GM21786 (cell line): ENCODE measurements around the gene JUN.
"Not testable (repeated sequence)": the region's sequence is repeated elsewhere in the genome, so short reads cannot be mapped to it uniquely, and the experiment has no call there.

Experiments
- ATAC-seq: cut with Tn5 transposase; IDR thresholded peaks from one replicate; pipeline ENCODE4 v1.9.1; 2021; ENCODE audit not compliant: unreplicated experiment

Gene JUN

DNA sequence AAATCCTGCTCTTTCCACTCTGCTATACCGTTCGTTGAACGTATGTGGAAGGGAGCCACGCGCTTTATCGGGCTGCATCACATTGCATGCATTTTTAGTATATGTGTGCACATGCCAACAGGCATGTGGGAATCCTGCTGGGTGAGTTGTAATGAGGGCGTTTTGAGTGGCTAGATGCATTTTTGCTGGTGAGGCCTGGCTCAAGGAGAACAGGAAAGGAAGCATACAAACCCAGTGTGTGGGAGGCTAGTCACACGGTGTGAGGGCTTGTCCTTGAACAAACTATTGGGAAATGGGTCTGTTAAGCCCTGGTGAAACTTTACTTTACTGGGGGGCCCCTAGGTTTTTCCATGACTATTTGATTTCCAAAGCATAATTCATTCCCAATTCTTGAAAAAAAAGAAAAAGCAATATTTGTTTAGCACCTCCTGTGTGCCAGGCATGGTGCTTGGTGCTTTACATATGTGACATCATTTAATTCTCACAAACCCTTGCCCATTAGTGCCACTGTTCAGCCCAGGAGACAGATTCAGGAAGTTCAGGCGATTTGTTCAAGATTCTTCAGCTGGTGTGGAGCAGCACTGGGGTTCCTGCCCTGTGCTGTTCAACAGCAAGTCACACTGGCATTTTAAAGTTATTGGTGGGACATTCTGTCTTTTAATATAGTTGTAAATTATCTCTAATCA lies 25.6 kb upstream of the JUN start:
- ATAC-seq = no peak

DNA sequence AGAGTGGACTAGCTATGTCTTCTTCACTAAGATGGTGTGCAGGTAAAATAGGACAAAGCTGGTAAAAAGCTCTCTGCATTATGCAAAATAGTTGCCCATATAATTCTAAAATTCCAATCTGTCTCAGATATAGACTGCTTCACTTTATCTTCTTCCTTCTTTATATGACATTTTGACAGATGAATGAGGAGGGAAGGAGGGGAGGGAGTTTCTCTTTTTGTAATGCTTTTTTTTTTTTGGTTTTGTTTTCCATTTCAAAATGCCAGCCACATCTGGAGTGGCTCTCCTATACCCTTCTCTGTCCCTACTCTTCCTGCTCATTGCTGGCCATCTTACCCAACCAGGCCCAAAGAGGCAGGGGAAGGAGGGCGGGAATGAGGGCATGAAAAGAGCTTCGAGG lies 24.2 kb upstream of the JUN start:
- ATAC-seq = no peak

DNA sequence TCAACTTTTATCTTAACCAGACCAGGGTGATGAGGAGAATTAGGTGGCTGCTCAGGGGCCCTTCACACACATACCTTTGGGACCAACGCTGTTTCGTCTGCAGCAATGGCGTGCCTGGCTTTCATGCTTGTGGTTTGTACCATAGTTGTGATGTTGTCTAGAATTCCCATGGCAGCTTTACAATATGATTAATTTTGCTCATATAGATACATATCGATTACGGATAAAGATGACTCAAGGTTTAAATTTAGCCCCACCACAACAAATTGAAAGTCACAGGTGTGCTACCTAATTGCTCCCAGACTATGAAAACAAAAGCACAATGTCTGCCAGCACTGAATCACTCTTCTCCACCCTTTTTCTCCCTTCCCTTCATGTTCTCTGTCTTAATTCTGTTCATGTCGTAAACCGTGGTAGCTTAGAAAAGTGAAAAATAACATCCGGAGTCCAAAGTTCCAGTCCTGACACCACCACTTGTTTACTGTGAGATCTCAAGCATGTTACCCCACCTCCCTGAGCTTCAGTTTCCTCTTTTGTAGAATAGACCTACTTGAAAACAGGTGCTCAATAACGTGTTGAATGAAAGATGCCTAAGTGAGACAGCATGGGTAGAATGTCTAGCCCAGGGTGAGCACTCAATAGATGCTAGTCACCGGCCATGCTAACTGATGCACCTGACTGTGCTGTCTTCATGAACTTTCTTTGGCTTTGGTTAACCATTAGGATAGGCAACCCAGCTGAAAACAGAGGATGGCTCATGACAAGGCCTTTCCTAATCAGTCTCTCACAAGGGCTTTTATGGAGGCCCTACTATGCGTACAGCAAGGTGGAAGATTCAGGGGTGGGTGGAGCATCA lies 22.1 kb upstream of the JUN start:
- peak; percentile 70 for ATAC-seq

DNA sequence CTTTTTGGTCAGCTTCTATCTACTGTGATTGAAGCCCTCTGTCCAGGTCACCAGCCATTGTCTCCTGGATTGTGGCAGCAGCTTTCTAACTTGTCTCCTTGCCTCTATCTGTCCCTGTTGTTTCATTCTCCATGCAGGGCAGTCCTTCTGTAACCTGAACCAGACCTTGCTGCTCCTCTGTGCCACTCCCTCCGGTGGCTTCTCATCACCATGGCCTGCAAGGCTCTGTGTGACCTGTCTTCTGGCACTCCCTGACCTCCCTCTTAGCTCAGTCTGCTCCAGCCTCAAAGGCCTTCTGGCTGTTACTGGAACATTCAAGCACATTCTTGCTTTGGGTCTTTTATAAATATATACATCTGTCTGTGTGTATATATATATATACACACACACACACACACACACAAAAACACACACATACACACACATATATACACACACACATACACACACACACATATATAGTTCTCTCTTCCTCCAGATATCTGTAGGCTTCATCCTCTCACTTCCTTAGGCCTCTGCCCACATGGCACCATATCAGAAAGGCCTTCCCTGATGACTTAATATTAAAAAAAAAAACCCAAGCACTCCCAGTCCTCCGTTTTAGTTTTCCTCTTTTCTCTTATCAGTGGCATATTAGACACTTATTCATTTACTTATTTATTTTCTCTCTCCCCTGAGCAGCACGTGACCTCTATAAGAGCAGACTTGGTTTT lies 21.2 kb upstream of the JUN start:
- ATAC-seq = no peak

DNA sequence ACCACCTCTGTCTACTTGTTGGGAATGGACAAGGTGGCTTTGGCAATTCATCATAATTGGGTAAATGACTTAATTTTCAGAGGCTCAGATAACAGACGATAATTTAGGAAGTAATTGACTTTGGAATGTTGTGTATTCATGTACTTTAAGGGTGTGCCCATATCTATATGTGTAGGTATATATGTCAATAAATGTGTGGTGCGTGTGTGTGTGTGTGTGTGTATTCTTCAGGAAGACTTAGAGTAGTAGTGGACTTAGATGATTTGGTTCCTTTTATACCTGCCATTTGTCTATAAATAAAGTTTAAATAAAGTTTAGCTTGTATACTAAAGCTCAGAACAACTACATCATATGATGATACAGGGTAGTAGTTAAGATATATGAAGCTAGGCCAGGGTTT lies 20.0 kb upstream of the JUN start:
- ATAC-seq = no peak

DNA sequence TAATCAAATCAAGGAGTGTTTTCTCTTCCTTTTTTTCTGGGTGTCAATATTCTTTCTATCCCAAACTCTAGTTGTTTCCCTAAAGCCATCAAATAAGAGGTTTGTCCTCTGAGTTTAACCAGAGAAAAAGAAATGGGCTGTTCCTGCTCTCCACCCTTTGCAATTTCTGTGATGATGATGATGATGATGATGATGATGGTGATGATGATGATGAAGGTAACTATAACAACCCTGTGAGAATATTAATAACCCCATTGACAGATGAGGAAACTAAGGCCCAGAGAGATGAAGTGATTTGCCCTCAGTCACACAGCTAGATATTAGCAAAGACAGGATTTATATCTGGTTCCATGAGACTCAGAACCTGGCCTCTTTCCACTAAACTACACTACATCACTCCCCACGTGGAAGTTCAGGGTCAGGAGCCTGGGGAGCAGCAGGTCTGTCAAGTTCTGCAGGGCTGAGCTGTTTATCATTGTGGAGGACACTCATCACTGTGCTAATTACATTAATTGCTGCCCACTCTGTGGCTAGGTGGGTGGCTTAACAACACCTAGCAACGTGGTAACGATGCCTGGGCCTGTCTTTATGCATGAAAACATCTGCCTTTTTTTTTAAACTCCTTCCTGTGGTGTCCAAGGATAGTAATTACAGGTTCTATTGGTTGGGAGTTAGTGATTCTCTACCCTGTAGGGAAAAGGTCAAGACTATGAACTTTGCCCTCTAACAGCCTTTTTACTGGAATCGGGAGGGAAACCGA lies 19.0 kb upstream of the JUN start:
- no peak for ATAC-seq

DNA sequence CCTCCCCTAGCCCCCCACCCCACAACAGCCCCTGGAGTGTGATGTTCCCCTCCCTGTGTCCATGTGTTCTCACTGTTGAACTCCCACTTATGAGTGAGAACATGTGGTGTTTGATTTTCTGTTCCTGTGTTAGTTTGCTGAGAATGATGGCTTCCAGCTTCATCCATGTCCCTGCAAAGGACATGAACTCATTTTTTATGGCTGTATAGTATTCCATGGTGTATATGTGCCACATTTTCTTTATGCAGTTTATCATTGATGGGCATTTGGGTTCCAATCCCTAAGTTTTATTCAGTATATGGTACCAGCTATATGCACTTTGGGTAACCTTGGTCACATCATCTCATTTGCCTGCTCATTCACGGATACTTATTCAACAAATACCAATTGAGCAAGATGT lies 17.4 kb upstream of the JUN start:
- not testable (repeated sequence) for ATAC-seq

DNA sequence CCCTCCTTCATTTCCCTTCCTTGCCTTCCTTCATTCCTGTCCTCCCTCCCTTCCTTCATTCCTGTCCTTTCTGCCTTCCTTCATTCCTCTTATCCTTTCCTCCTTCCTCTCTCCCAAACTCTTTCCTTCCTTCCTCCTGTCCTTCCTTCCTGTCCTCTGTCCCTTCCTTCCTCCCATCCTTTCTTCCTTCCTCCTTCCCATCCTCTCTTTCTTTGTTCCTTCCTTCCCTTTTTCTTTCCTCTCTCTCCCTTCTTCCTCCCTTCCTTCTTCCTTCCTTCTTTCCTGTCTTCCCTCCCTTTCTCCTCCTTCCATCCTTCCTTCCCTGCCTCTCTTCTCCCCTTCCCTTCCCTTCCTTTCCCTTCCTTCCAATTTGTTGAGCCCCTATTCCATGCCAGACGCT lies 15.8 kb upstream of the JUN start:
- ATAC-seq = no peak

DNA sequence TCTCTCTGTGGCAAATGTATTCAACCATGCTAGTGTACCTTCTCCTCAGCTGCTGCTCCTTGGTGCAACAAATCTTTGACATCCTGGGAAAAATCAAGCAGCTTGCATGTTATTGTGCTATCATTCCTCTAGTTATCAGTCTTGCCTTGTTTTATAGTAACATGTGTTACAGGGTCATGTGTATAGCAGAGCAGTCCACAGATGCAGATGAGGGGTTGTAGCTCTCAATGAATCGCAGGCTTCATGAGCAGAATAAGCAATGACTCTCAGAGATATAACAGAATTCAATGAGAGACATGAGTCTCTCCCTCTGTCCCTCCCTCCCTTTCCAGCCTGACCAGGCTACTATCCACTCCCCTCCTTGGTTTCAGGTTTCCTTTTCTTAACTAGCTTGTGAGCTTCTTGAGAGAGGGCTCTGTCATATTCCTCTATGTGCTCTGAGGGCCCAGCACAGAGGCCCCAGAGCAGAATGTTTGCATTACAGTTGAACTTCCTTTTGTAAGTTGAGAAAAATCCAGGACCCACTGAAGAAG lies 15.1 kb upstream of the JUN start:
- ATAC-seq = no peak

DNA sequence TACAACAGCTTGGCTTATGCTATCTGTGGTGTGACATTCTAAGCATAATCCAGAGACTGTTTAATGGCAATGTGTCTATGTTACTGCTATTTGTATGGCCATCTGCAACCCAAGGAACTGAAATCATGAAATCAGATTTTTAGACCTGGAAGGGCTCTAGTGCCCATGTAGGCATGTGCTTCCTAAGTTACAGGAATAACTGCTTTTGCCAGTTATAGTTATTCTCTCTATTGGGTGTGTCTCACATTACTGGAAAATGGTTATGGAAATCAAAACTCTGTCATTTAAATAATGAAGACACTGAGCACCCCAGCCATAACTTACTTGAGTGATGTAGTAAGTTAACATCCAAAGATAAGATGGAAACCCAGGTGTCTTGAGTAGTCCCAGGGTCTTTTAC lies 12.6 kb upstream of the JUN start:
- ATAC-seq = no peak

DNA sequence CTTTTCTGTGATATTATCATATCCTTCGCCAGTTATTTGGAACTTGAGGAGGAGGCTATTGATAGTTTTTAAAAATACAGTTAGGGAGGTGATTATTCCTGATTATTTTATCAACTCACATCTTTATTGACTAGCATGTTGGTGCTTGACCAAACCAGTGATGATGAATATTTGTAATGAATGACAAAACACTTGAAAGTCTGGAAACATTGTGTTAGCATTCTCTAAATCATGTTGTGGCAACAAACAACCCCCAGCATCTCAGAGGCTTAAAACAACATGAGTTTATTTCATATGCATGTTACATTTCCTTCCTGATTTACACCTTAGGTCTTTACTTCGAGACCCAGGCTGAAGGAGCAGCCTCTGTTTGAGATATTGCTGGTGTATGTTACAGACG lies 10.7 kb upstream of the JUN start:
- ATAC-seq = no peak

DNA sequence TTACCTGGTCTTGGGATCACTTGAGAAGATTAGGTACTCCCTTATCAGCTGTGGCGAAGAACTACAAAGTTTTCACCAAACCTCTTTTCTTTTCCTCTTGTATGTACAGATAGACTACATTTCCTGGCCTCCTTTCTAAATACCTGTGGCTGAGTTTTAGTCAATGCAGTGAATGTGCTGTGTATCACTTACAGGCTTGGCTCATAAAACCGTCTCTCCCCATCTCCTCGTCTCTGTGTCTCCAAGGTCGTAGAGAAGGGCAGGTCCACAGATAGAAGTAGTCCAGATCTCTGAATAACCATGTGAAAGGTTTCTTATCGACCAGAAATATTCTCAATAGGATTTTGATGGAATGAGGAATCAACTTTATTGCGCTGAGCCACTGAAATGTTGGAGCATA lies 9.0 kb upstream of the JUN start:
- no peak for ATAC-seq

DNA sequence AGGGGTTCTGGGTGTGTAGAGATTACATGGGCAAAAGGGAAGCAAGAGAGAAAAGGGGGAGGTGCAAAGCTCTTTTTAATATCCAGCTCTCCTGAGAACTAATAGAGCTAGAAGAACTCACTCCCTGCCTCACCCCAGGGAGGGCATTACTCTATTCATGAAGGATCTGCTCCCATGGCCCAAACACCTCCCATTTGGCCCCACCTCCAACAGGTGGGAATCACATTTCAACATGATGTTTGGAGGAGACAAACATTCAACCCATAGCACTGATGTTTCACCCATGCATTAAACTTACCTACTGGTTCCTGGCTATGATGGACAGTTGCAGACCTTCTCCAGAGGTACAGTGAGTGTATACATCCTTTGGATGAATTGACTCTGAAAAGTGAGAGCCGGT lies 7.3 kb upstream of the JUN start:
- ATAC-seq = no peak

DNA sequence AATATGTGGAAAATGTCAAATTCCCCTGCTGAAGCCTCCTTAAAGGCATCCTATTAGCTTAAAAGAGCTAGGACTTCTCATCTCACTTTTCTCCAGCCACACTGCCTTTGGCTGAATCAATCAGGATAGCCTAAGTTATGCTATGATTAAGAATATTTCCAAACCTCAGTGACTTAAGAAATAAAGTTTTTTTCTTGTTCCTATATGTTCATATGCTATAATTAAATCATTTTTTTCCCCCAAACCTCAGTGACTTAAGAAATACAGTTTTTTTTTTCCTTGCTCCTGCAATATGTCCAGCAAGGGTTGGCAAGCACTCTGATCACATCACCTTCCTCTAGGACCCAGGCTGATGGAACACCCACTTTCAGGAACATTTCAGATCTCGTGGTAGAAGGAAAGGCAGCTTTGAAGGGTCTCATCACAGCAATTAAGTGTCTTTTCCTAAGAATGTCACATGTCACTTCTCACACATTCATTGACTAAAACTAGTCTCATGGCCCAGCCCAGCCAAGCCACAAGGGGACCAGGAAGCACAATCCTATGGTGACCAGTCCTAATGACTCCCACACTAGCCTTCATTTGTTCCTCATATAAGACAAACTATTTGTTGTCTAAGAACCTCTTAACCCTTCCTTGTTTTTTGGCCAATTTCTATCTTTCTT lies 6.3 kb upstream of the JUN start:
- no peak for ATAC-seq

DNA sequence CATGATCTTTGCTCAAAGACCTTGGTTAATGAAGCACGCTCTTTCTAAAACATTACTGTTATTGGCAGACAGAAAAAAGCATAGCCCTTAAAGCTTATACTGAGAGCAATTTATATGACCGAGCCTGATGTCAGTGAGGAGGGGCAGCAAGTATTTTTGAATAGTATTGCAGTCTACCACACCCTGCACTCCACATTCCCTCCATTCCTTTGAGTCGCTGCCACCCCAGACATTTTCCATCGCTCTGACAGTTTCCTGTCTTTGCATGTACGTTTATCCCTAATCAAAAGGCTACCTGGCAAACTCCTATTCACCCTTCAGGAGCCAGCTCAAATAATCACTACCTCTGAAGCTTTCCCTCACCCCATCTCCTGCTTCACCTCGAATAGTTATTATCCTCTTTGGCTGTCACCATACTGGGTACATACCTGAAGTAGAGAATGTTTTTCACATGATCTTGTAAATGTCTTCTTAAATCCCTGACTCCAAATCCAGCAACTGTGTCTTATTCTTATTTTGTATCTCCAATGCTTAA lies 5.5 kb upstream of the JUN start:
- no peak for ATAC-seq

DNA sequence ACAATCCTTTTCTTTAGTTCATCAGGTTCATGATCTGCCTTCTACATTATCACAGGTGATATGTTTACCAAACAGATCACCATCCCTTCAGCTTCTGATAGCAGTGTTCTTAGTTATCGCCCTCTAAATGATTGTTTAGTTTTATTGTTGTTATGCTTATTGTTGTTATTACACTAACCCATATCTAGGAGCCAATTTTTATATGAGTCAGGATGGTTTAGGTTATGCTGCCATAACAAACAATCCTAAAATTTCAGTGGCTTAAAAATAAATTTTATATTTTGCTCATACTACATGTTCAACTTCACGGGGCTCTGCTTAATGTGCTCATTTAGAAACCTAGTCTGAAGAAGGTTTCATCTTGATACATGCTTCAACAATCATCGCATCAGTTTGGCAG lies 4.4 kb upstream of the JUN start:
- ATAC-seq = no peak

DNA sequence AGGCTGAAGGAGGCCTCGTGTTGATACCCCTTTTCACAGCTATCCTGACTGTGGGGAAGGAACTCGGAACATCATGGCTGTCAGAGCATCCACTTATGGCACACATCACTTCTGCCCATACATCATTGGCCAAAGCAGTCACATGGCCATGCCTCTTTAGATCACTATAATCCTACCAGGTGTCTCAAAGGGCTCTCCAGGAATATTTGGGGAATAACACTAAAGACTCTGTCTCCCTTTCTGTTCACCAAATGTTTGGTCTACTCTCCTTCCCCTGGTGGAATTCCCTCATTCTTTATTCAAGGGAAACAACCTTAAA lies 3.0 kb upstream of the JUN start:
- ATAC-seq = no peak

DNA sequence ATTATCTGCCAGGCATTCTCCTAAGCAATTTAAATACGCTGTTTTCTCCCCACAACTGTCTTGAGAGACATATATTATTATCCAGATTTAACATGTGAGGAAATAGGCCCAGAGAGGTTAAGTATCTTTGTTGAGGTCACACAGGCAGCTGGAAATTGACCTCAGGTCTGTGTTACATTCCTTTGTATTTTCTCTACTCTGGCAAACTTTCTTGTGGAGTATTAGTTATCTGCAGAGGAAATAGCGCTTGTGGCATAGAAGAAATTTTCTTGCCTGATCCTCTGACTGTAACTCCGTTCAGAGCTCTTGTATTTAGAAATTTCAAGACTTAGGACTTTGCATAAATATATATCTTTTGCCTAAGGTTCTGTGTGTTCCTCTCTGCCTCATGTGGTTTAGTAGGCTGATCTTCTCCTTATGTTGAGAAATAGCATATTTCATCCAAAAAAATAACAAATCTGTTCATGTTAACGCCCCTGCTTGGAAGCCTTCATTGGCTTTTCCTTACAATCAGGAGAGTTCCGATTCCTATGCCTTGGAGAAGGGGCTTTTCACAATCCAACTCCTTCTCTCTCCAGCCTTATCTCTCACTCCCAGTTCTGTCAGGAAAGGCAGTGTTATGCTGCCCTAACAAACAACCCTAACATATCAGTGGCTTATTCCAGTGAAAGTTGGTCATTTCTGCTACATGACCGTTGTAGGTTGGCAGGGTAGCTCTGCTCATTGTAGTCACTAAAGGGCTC lies 2.5 kb upstream of the JUN start:
- ATAC-seq = no peak

DNA sequence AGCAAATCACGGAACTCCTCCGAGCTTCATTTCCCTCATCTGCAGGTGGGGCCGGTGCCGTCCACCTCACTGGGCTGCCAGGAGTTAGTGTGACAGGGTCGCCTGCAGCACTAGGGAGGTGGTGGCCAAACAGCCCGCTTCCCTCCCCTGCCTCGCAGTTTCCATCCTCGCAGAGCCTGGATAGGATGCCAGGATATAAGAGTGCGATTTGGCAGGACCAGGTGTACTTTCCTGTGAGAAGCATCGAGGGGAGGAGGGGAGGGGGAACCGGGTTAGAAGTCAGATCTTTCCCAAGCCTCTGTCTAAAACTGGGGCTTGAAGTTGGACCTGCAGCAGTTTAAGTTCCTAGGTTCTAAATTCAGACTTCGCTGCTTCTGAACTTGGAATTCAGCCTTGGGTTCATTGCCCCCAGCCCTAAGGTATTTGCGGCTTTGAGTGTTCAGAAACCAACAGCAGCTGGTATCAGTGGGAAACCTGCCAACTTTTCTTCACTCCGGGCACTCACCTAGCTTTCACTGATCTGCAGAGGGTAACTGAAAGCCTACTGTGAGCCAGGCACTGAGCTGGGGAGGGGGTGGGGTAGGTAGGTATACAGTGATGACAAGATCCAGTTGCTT lies 1.7 kb upstream of the JUN start:
- no peak for ATAC-seq
